GDM1 (cell line): Measurements from ENCODE around the gene GARIN5A.

Source experiments
- DNase-seq: peaks from one replicate; lab custom pipeline; 2025; lab: John Stamatoyannopoulos, UW

Gene GARIN5A

DNA sequence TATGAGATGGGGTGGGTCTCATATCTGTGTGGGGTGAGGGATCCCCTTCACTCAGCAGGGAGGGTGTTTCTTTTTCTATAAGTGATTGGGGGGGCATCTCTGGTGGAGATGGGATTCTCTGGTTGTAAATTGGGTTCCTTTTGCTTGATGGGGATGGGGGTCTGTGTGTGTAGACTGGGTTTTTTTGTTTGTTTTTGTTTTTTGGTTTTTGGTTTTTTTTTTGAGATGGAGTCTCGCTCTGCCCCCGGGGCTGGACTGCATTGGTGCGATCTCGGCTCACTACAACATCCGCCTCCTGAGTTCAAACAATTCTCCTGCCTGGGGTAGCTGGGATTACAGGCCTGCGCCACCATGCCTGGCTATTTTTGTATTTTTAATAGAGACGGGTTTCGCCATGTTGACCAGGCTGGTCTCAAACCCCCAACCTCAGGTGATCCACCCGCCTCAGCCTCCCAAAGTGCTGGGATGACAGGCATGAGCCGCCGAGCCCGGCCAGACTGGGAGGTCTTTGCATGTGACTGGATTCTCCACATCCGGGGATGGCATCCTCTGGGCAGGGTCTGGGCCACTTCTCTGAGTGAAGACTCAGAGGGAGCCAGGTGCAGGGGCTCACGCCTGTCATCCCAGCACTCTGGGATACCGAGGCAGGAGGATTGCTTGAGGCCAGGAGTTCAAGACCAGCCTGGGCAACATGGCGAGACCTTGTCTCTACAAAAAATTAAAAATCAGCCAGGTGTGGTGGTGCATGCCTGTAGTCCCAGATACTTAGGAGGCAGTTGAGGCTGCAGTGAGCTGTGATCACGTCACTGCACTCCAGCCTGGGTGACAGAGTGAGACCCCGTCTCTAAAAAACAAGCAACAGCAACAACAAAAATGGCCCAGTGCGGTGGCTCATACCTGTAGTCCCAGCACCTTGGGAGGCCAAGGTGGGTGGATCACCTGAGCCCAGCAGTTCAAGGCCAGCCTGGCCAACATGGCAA is 43.2 kb downstream of the GARIN5A start:
- no peak for DNase-seq

- DNase-seq = no peak
Measured at GRCh38 chr19:50432221-50433028, 44.2 kb downstream of the GARIN5A start, which contains the start of gene MYBPC2. TSS of gene MYBPC2 (plus strand) at chr19:50432892. CDS start at chr19:50432954, 62 bp downstream.

DNA sequence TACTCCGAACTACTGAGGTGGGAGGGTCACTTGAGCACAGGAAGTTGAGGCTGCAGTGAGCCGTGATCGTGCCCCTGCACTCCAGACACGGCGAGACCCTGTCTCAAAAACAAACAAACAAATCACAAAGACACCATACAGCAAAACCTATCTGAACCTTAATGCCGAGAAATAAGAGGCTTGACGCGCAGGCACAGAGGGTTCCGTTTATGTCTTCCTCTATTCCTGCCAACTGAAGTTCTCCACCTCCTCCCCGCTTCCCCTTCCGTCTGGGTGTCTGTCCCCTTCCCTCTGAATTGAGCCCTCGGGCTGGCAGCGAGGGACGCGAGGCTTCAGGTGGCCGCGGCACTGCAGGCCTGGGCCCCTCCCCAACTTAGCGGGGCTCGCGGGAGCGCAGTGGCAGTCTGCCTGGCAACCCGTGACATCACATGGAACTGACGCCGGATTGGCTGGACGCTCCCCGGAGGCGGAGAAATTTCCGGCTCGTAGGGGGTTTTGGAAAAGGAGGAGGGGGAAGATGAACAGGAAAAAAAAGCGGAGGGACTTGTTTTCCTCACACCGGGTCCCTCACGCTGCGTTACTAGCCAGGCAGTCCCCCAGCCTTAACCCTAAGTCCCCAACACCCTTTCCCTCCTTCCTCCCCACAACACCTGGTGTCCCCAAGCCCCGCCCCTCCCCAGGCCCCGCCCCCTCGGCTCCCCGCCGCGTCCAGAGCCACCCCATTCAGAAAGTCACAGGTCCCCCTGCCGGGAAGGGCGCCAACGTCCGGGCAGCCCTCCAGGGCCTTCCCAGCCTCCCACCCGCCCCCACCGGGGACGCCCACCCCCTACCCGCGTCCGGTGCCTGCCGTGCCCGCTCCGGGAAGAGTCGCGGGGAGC is 45.1 kb downstream of the GARIN5A start:
- peak; percentile 88 for DNase-seq

DNA sequence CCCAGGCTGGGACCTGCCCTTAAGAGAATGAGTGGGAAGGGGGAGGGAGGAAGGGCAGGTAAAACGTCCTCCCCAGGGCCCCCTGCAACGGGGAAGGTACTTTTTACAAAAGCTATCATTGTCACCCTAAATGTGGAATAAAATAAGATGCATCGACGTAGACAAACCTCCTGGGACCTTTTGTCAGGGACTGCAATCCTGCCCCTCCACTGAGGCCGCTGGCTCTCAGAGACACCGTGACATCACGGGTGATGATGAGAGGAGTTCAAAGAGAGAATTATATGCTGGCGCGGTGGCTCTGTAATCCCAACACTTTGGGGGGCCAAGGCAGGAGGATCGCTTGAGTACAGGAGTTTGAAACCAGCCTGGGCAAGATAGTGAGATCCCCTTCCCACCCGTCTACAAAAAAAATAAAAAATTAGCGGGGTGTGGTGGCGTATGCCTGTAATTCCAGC is 45.7 kb downstream of the GARIN5A start:
- no peak for DNase-seq

DNA sequence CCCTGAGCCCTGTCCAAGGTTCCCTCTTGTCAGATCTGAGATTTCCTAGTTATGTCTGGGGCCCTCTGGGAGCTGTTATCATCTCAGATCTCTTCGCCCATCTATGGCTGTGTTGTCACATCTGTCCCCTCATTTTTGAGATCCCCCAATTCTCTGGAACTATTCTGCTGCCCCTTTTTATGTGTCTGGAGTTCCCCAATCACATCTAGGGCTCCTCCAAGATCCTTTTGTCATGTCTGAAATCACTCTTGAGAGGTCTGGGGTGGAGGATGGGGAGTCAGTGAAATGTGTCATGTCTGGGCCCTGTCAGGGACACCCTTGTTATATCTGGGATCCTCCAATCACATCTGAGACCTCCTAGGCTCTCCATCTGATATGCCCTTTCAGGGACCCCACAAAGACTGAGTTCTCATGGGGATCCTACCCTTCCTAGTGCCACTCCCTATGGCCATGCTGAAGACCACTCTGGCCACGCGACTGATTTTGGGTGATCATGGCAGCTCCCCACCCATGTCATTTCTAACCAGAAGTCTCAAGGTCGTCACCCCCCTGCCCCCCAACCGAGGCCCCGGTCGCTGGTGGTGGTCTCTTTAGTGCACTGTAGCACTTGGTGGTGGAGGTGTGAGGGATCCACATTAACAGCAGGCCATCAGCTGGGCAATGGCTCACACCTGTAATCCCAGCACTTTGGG is 47.7 kb downstream of the GARIN5A start:
- DNase-seq = no peak

- peak; percentile 73 for DNase-seq
Measured at GRCh38 chr19:50427997-50428425, 48.6 kb downstream of the GARIN5A start.

DNA sequence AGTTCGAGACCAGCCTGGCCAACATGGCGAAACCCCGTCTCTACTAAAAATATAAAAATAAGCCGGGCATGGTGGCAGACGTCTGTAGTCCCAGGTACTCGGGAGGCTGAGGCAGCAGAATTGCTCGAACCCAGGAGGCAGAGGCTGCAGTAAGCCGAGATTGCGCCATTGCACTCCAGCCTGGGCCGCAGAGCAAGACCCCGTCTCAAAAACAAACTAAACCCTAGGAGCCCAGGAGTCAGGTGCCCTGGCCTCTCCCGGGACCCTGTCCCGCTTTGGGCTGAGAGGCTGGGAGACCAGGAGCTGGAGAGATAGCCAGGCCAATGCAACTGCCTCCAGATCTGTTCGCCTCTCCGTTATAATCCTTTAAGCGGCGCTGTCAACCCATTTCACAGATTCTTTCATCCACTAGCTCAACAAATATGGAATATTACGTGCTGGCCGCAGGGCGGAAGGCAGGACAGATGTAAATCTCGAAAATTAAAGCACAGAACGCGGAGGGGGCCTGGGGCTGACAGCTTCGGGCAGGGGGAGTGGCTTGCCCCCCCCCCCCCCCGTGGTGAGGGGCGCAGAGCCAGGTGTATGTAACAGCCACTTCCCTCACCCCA is 49.2 kb downstream of the GARIN5A start:
- no peak for DNase-seq

DNA sequence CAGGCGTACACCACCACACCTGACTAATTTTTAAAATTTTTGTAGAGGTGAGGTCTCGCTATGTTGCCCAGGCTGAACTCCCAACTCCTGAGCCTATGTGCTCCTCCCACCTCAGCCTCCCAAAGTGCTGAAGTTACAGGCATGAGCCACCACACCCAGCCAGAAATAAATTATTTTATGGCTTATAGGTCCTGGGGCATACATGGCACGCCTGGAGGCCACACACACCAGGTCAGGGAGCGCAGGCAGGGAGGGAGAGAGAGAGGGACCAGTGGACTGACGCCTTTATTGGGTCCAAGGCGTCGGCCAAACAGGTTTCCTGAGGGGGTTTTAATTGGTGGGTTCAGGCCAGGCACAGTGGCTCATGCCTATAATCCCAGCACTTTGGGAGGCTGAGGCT is 51.1 kb downstream of the GARIN5A start:
- DNase-seq = no peak

DNA sequence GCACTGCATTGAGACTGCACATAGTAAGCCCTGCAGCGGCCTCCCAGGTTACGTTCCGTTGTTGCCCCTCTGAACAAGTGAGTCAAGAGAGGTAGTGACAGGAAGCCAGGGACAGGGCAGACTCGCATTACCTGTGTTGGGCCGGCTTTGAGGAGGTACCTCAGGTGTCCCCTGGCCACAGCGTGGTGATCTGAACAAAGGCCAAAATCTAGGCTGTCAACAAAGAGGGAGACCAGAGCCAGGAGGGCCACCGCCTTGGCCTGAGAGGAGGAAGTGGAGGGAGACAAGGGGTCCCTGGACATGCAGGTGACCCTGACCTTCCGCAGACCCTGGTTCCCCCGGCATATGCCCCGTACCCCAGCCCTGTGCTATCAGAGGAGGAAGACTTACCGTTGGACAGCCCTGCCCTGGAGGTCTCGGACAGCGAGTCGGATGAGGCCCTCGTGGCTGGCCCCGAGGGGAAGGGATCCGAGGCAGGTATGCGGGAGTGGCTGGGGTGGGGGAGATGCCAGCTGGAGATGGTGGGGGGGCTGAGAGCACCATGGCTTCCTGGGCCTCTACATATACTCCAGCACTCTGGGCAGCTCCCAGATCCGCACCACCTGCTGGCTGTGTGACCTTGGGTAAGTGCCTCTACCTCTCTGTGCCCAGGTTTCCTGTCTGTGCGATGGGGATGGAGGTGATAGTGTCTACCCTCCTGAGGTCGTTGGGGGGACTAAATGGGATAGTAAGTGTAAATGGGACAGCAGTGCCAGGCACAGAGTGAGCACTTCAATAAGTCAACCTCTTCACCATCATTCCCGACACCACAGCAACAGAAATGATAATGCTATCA is 53.2 kb downstream of the GARIN5A start:
- no peak for DNase-seq

DNA sequence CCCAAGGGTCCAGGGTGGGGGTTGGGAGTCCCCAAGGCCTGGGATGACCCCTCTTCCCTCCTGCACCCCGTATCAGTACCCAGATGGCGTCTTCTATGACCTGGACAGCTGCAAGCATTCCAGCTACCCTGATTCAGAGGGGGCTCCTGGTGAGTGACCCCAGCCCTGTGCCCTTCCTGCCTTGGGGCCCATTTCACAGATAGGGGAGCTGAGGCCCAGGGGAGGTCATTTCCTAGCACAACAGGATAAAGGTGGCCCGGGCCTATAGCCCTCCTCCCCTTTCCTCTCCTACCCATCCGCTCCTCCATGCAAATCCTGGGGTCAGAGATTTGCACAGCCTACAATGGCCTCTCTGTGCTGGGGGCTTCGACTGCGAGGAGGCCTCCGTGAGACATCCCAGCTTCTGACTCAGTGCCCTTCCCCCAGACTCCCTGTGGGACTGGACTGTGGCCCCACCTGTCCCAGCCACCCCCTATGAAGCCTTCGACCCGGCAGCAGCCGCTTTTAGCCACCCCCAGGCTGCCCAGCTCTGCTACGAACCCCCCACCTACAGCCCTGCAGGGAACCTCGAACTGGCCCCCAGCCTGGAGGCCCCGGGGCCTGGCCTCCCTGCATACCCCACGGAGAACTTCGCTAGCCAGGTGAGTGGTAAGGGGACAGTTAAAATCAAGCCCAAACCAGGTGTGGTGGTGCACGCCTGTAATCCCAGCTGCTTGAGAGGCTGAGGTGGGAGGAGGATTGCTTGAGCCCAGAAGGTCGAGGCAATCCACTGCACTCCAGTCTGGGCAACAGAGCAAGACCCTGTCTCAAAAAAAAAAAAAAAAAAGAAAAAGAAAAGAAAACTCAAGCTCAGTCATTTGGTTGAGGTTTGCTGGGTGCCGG is 54.0 kb downstream of the GARIN5A start:
- no peak for DNase-seq

DNA sequence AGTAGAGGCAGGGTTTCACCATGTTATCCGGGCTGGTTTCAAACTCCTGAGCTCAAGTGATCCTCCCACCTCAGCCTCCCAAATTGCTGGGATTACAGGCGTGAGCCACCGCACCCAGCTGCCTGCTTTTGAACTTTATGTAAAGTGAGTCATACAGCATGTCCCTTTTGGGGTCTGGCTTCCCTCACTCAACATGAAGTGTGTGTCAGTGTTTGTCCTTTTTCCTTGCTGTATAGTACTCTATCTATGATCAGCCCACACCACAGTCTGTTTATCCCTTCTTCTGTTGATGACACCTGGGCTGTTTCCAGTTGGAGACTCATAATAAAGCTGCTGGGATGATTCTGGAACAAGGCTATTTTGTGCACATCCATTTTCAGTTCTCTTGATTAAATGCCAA is 55.8 kb downstream of the GARIN5A start:
- no peak for DNase-seq

GRCh38 chr19:50420127-50420526 is 56.5 kb downstream of the GARIN5A start:
- DNase-seq = no peak

- no peak for DNase-seq
Measured at GRCh38 chr19:50419580-50420035, 57.0 kb downstream of the GARIN5A start.

DNA sequence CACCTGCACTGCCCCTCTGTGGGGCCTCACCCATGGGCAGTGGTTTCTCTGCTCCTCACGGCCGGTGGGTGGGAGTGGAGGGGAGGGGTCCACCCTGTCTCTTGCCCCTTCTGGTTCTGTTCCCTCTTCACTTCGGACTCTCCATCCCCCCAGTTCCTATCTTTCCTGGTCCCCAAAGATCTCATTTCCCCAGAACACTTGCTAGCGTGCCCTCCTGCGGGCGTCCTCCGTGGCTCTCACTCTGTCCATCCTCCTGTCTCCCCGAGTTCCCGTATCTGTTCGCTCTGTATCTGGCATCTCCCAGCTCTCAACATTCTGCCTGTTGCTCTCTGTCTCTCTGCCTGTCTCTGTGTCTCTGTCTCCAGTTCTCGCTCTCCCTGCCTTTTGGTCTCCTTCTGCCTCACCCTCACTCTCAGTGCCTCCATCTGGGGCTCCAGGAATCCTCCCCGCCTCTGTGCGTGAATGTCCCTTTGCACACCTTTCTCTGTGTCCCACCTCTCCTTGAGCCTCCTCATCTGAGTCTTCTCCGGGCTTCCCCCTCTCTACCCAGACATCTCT is 57.5 kb downstream of the GARIN5A start:
- DNase-seq = no peak

- no peak for DNase-seq
Measured at GRCh38 chr19:50418176-50419021, 58.2 kb downstream of the GARIN5A start, which contains the start of gene SPIB. TSS of gene SPIB (plus strand) at chr19:50418938. CDS start at chr19:50418963, 25 bp downstream.

- no peak for DNase-seq
Measured at GRCh38 chr19:50417111-50418081, 59.3 kb downstream of the GARIN5A start.
